Measurements from ENCODE around the gene IL3RA.
"Not testable (repeated sequence)": the region's sequence is repeated elsewhere in the genome, so short reads cannot be mapped to it uniquely, and the experiment has no call there.

Gene IL3RA

GRCh38 chrX:1400049-1400448, 63.5 kb downstream of the IL3RA start:
- no peak for DNase-seq (ENCODE audit: low read depth)

GRCh38 chrX:1400742-1401471, 64.3 kb downstream of the IL3RA start:
- DNase-seq (ENCODE audit: low read depth): no peak

- DNase-seq (ENCODE audit: low read depth): no peak
These were observed 65.2 kb downstream of the IL3RA start for GRCh38 chrX:1401611-1402430.

GRCh38 chrX:1403228-1403627, 66.6 kb downstream of the IL3RA start:
- no peak for DNase-seq (ENCODE audit: low read depth)

- not testable (repeated sequence) for DNase-seq (ENCODE audit: low read depth)
These were observed 67.3 kb downstream of the IL3RA start for GRCh38 chrX:1403867-1404266.

- DNase-seq (ENCODE audit: low read depth): not testable (repeated sequence)
These were observed 69.2 kb downstream of the IL3RA start for GRCh38 chrX:1405769-1406168.

GRCh38 chrX:1407035-1407434, 70.5 kb downstream of the IL3RA start:
- no peak for DNase-seq (ENCODE audit: low read depth)

GRCh38 chrX:1411326-1411725, 74.7 kb downstream of the IL3RA start:
- DNase-seq (ENCODE audit: low read depth): no peak

GRCh38 chrX:1412551-1413161, 76.1 kb downstream of the IL3RA start:
- no peak for DNase-seq (ENCODE audit: low read depth)

GRCh38 chrX:1416327-1416784, 79.8 kb downstream of the IL3RA start:
- no peak for DNase-seq (ENCODE audit: low read depth)

GRCh38 chrX:1416965-1417760, 80.6 kb downstream of the IL3RA start:
- no peak for DNase-seq (ENCODE audit: low read depth)

- no peak for DNase-seq (ENCODE audit: low read depth)
These were observed 81.6 kb downstream of the IL3RA start for GRCh38 chrX:1417921-1418771.

GRCh38 chrX:1418901-1419544, 82.4 kb downstream of the IL3RA start:
- DNase-seq (ENCODE audit: low read depth): no peak

GRCh38 chrX:1419545-1420355, 83.2 kb downstream of the IL3RA start:
- DNase-seq (ENCODE audit: low read depth): no peak

GRCh38 chrX:1420371-1420770, 83.8 kb downstream of the IL3RA start:
- no peak for DNase-seq (ENCODE audit: low read depth)

GRCh38 chrX:1421433-1422134, 85.0 kb downstream of the IL3RA start:
- DNase-seq (ENCODE audit: low read depth): no peak

GRCh38 chrX:1422135-1422465, 85.5 kb downstream of the IL3RA start:
- no peak for DNase-seq (ENCODE audit: low read depth)

- no peak for DNase-seq (ENCODE audit: low read depth)
These were observed 86.6 kb downstream of the IL3RA start for GRCh38 chrX:1423215-1423614.

GRCh38 chrX:1424147-1424851, 87.7 kb downstream of the IL3RA start:
- DNase-seq (ENCODE audit: low read depth): no peak

All from GM04503 (cell line).